Jurkat, Clone E6-1 (cell line): ENCODE results near the gene MOCOS.
"Not testable (repeated sequence)": the region's sequence is repeated elsewhere in the genome, so short reads cannot be mapped to it uniquely, and the experiment has no call there.

Source experiments
- DNase-seq: peaks from one replicate; pipeline ENCODE4 v3.0.0-alpha.2; 2011; ENCODE audit warnings: low read depth, low spot score
- H3K4me3 ChIP-seq: 2 replicates; pipeline ENCODE4 v1.5.1; 2011; ENCODE audit warnings: mild to moderate bottlenecking, low read length, control low read depth, moderate library complexity

Gene MOCOS

DNA sequence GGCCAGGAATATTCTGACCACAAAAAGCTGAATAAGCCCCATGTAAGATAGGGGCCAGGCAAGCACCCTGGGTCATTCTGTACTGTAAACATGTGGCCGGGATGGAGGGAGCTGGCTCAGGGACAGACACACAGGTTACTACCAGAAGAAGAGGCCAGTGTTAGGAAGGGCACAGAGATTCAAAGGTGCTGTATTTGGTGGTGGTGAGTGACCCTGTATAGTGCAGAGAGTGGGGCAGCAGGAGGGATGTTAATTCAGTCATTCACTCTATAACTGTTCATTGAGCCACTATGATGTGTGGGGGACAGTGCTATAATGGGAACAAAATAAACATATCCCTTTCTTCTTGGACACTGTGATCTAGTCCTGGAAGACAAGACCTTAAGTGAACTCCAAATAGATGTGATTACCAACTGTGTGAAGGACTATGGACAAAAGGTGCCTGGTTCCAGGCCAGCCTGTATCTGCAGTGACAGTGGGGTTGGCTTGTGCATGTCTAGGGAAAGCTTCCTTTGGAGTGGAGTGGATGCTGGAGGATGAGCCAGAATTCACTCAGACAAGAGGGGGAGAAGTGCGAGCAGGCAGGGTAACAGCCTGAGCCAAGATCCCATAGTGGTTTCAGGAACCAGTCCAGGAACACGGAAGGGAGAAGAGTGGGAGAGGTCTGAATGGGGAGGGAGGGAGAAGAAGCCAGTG is 8.3 kb downstream of the MOCOS start:
- H3K4me3 ChIP-seq, result no peak overlapping the region
- DNase-seq, result no peak

DNA sequence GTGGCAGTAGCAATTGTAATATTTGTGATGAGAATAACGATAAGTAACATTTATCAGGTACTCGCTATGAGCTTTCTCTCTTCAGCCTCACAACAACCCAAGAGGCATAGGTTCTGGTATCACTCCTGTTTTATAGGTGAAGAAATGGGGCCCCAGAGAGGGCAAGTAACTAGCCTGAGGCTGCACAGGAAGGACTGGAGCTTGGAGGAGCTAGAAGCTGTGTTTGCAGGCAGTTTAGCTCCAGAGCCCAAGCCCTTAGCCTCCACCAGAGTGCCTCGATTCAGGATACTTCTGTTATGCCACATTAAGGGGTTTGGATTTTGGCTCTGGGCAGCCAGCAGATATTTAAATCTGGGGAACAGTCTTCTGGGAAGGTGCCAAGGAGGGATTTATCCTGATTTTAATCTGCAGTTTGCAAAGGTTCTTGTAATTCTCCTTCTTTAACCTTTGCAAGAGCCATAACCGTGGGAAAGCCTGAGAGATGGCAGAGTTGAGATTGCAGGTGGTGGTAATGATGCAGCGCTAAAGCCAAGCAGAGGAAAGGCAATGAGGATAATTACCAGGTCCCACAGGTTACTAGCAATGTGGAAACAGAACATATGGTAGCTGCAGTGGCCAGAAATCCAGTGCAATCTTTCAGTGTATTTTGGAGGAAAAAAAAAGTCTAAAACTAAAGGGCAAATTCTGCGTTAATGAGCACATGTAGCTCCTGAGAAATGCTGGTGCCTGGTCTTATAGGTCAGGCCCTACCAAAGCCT is 9.1 kb downstream of the MOCOS start:
- no peak for DNase-seq
- no peak overlapping the region for H3K4me3 ChIP-seq

DNA sequence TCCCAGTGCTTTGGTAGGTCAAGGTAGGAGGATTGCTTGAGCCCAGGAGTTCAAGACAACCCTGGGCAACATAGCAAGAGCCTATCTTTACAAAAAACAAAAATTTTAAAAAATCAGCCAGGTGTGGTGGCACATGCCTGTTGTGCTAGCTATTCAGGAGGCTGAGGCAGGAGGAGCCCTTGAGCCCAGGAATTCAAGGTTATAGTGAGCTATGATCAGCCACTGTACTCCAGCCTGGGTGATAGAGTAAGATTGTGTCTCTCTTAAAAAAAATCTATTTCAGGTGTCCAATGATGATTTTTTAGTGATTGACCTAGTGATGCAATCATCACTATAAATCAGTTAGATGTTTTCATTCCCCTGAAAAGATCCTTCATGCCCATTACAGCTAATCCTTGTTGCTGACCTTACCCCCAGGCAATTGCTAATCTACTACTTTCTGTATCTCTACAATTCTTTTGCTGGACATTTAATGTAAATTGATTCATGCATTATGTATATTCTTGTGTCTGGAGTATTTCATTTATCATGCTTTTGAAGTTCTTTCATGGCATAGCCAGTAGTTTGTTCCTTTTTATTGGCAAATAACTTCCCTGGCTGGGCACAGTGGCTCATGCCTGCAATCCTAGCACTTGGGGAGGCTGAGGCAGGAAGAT is 10.3 kb downstream of the MOCOS start:
- H3K4me3 ChIP-seq, result no peak overlapping the region

DNA sequence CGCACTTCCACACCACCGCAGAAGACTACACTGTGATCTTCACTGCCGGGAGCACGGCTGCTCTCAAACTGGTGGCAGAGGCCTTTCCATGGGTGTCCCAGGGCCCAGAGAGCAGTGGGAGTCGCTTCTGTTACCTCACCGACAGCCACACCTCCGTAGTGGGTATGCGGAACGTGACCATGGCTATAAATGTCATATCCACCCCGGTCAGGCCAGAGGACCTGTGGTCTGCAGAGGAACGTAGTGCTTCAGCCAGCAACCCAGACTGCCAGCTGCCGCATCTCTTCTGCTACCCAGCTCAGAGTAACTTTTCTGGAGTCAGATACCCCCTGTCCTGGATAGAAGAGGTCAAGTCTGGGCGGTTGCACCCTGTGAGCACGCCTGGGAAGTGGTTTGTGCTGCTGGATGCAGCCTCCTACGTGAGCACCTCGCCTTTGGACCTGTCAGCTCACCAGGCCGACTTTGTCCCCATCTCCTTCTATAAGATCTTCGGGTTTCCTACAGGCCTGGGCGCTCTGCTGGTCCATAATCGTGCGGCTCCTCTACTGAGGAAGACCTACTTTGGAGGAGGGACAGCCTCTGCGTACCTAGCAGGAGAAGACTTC is 12.5 kb downstream of the MOCOS start:
- H3K4me3 ChIP-seq, result no peak overlapping the region
- DNase-seq, result no peak

More for the DNA sequence above, 10.3 kb downstream of the MOCOS start:
- DNase-seq, result no peak

DNA sequence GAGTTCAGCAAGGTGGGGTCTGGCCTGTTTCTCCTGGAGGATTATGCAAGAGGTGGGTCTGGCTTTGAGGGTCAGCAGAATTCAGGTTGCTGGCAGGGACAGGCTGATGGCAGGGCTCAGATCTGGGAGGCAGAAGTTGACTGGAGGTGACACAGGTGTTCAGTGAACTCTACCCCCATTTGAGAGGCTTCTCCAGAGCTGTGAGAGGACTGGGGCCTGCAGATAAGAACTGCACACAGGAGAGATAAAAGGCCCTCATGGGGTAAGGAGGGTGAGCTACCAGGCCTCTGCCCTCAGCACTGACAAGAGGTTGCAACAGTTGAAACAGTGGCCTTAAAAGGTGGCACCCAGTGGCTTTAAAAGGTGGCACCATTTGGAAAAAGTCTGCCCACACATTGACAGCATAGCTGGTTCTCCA is 13.1 kb downstream of the MOCOS start:
- H3K4me3 ChIP-seq, result no peak overlapping the region
- no peak for DNase-seq

DNA sequence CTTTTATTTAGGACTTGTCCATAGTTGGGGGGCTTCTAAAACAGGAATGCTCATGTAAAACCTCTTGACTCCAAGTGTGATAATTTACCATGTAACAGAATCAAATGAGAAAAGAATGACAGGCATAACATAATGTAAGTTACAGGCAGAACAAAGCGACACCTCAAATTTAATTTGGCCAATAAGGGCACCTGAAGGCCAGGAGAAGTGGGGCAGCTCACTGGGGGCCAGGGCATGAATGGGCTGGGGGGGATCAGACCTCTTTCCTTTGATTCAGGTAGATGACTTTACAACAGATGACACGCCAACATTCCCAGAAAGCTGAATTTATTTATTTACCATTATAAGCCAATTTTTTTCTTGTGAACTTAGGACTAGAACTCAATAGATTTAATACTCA is 14.5 kb downstream of the MOCOS start:
- H3K4me3 ChIP-seq, result no peak overlapping the region
- no peak for DNase-seq

DNA sequence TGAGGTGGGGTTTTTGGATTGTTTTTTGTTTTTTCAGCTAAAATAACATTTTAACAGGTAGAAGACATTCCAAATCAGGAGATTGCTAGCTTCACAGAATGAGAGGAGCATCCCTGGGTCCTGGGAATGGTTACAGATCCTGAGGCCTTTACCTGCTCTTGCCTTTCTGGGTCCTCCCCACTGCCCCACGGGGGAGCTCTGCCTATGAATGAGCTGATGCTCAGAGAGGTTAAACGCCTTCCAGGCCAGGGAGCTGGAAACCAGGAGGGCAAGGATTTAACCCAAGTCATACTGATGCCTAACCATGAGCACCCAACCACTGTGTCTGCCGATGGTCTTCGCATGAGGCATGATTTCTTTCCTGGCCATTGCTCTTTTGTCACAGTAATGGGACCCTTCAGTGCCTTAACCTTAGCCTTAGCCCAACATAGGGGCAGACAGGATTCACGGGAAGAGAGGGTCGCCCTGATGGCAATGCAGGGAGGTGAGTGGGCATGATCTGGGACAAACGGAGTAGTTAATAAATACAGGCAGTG is 16.1 kb downstream of the MOCOS start:
- DNase-seq, result no peak
- H3K4me3 ChIP-seq, result no peak overlapping the region

DNA sequence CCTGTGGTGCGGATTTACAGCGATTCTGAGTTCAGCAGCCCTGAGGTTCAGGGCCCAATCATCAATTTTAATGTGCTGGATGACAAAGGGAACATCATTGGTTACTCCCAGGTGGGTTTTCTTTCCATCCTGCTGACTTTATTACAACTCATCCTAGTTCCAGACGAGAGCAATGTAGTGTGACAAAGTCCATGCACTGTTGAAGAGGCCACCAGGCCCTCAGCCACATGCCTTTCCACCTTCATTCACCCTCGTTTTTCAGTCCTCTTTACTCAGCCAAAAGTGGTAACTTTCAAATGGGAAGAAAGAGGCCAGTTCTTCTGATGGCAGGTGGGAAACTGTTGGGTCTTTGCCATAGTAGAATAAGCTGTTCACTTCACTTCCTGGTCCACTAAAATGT is 17.9 kb downstream of the MOCOS start:
- H3K4me3 ChIP-seq, result no peak overlapping the region
- DNase-seq, result no peak

DNA sequence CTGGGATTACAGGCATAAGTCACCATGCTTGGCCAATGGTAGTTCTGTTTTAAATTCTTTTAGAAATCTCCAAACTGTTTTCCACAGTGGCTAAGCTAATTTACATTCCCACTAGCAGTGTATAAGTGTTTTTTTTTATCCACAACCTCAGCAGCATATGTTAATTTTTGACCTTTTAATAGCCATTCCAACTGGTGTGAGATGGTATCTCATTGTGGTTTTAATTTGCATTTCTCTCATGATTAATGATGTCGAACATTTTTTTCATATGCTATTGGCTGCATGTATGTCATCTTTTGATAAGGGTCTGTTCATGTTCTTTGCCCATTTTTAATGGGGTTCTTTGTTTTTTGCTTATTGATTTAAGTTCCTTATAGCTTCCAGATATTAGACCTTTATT is 20.0 kb downstream of the MOCOS start:
- DNase-seq, result no peak
- no peak overlapping the region for H3K4me3 ChIP-seq

DNA sequence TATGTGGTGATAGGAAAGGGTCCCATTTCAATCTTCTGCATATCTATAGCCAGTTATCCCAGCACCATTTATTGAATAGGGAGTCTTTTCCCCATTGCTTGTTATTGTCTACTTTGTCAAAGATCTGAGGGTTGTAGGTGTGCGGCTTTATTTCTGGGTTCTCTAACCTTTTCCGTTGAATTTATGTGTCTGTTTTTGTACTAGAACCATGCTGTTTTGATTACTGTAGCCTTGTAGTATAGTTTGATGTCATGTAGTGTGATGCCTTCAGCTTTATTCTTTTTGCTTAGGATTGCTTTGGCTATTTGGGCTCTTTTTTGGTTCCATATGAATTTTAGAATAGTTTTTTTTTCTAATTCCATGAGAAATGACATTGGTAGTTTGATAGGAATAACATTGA is 20.7 kb downstream of the MOCOS start:
- not testable (repeated sequence) for DNase-seq, H3K4me3 ChIP-seq

DNA sequence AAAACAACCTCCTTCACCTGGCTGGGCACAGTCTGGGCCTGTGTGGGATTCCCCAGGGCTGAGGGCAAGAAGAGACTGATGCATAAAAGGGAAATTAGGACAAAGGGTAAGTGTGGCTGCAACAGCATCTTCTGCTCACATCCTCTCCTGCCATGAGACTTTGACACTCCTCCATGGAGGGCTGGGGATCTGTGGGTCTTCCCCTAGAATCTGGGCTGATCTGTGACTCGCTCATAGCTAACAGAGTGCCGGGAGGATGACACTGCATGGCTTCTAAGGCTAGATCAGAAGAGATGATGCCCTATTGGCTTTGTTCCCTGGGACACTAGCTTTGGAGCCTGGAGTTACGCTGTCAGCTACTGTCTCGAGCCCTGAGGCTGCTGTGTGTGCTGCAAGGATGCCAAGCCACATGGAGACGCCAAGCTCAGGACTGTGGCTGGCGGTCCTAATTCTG is 24.3 kb downstream of the MOCOS start:
- DNase-seq, result no peak
- no peak overlapping the region for H3K4me3 ChIP-seq

DNA sequence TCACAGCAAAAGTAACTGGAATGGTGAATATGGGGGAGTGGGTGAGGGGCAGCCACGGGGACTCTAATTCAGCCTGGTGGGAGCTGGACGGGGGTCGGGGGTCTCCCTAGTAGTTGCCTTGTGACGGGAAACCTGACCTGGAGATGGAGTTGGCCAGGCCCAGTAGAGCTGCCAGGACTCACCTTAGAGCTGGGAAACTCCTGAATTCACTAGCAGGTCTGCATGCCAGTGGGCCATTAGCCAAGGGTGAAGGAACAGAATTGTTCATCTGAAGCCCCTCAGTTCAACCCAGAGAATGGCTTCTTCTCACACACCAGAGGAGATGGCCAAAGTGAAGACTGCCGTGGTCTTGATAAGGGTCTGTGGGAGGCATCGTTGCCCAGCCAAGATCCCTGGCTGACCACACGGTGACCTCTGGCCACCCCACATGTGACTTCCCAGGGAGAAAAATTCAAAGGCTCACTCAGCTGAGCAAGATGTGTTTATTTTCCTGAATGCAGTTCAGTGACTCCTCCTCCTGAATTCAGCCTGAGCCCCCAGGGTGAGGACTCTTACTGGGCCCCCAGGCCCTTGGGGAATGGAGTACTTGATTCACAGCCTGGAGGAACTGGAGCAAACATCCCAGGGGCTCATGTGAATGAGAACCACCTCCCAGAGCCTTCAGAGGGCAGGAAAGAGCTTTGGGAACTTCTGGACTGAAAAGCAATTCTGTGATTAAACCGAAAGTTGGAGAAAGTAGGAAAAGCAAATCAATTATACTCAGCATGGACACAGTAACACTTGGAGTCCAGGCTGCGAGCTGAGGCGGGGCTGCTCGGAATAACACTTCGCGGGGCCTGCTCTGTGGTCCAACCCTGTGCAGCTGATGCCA is 25.2 kb downstream of the MOCOS start:
- no peak overlapping the region for H3K4me3 ChIP-seq
- no peak for DNase-seq

DNA sequence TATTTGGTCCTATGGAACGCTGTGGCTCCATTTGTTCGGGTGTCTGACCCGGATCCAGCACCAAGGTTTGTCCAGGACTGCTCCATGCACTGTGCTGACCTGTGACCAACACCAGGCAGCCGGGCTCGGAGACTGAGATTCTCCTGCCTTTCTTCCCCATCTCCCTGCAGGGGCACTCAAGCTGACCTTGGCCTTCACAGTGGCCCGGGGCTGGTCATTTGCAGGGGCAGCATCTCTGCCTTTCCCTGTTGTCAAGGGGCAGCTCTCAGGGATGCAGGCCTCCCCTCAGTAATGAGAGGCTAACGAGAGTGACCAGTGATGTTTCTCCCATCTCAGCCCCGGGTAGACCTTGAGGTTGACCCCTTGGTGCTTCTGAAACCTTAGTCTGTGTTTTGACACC is 27.5 kb downstream of the MOCOS start:
- DNase-seq, result no peak
- H3K4me3 ChIP-seq, result no peak overlapping the region

DNA sequence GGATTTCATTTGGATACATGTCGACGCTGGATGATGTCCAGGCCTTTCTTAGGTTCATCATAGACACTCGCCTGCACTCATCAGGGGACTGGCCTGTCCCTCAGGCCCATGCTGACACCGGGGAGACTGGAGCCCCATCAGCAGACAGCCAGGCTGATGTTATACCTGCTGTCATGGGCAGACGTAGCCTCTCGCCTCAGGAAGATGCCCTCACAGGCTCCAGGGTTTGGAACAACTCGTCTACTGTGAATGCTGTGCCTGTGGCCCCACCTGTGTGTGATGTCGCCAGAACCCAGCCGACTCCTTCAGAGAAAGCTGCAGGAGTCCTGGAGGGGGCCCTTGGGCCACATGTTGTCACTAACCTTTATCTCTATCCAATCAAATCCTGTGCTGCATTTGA is 28.3 kb downstream of the MOCOS start:
- DNase-seq, result no peak
- no peak overlapping the region for H3K4me3 ChIP-seq

DNA sequence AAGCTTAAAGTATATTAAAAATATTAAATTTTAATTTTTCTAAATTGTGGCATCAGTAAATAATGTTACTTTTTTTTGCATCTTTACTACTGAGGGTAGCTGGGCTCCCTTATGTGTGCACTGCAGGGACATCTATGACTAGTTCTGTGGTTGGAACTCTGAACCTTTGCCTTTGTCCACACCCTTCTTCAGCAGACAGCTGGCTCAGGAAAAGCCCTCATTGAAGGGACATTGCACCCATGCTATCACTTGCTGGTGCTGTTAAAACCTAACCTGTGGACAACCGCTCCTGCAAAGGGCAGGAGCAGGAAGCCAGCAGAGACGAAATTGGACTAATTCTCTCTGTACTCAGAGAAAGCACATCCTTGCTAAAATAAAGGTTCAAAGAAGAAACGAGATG is 30.1 kb downstream of the MOCOS start:
- H3K4me3 ChIP-seq, result no peak overlapping the region
- no peak for DNase-seq

DNA sequence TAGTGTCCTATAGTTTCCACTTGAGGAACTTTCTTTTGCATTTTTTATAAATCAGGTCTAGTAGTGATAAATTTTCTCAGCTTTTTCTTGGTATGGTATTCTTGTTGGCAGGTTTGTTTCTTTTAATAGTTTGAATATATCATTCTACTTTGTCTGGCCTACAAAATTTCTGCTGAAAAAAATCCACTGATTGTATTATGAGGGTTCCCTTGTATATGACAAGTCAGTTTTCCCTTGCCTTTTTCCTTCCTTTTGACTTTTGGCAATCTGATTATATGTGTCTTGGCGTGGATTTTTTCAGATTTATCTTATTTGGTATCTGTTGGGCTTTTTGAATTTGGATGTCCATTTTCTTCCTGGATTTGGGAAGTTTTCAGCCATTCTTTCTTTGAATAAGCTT is 41.9 kb downstream of the MOCOS start:
- no peak for DNase-seq
- H3K4me3 ChIP-seq, result no peak overlapping the region

DNA sequence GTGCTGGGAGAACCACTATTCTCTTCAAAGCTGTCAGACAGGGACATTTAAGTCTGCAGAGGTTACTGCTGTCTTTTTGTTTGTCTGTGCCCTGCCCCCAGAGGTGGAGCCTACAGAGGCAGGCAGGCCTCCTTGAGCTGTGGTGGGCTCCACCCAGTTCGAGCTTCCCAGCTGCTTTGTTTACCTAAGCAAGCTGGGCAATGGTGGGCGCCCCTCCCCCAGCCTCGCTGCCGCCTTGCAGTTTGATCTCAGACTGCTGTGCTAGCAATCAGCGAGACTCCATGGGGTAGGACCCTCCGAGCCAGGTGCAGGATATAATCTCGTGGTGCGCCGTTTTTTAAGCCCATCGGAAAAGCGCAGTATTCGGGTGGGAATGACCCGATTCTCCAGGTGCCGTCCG is 53.2 kb downstream of the MOCOS start:
- DNase-seq, H3K4me3 ChIP-seq: not testable (repeated sequence)

DNA sequence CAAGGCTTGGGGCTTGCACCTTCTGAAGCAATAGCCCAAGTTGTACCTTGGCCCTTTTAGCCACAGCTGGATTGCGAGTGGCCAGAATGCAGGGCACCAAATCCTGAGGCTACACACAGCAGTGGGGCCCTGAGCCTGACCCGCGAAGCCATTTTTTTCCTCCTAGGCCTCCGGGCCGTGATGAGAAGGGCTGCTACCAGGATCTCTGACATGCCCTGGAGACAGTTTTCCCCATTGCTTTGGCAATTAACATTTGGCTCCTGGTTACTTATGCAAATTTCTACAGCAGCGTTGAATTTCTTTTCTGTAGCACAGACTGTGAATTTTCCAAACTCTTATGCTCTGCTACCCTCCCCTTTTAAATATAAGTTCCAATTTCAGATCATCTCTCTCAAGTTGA is 54.5 kb downstream of the MOCOS start:
- DNase-seq, result no peak
- H3K4me3 ChIP-seq, result no peak overlapping the region

DNA sequence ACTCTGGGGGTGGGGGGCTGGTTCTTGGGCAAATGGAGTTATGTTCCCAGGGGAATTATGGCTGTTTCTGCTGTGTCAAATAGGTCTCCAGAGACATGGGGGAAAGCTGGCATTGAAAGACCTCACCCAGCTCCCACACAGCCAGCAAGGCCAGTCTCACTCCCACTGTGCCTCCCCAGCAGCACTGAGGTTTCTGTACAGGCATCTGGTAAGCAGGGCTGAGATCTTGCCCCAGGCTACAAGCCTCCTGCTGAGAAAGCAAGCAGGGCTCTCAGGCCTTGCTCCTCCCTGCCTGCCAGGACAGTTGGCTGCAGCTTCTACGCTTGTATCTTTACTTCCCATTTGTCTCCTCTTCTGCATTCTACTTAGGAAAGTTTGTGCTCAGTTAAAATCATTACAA is 59.7 kb downstream of the MOCOS start:
- DNase-seq, result no peak
- no peak overlapping the region for H3K4me3 ChIP-seq
